H1 (cell line): Measurements from ENCODE around the gene ESCO1. TPM values are rescaled to one million over a fixed set of nuclear protein-coding genes. Genes with fewer than 3 reads are reported as not detected.

ENCODE experiments used
- CTCF ChIA-PET: fragments of 300-600 bp; sonication (Branson Sonifier 250); formaldehyde crosslinking; loops from one replicate; lab custom pipeline; 2021; ENCODE audit not compliant: partially characterized antibody; lab: Charles Lee
- POLR2A ChIA-PET: fragments of 300-600 bp; sonication (Branson Sonifier 250); formaldehyde crosslinking; loops from one replicate; lab custom pipeline; 2021; ENCODE audit warnings: inconsistent platforms; ENCODE audit not compliant: partially characterized antibody; lab: Charles Lee
- DNase-seq, 2 experiments: peaks; one replicate each; pipeline versions ENCODE4 v3.0.0 to v3.0.0-alpha.2; 2010 to 2022; ENCODE audit warnings: low spot score in 2 of 2, low read depth in 1 of 2, mixed read lengths in 1 of 2
- FAIRE-seq: peaks from 2 replicates; lab custom pipeline; 2011; peaks lifted over from hg19 to GRCh38; lab: Jason Lieb, UNC
- H2AFZ ChIP-seq: 2 replicates; pipeline ENCODE4 v1.8.1; 2012; ENCODE audit warnings: low read length, inconsistent platforms
- H2AK5ac ChIP-seq: 2 replicates; pipeline ENCODE4 v1.6.1; 2013; ENCODE audit warnings: low read depth, low read length
- H2BK120ac ChIP-seq: replicated peaks from 2 replicates; pipeline ENCODE3; 2013; ENCODE audit warnings: low read depth, low read length, inconsistent platforms
- H2BK12ac ChIP-seq: 2 replicates; pipeline ENCODE4 v1.6.1; 2013; ENCODE audit warnings: low read depth, low read length
- H2BK15ac ChIP-seq: 2 replicates; pipeline ENCODE4 v1.6.1; 2013; ENCODE audit warnings: low read length
- H2BK20ac ChIP-seq: 2 replicates; pipeline ENCODE4 v1.6.1; 2013; ENCODE audit warnings: low read length
- H2BK5ac ChIP-seq: 2 replicates; pipeline ENCODE4 v1.6.1; 2013; ENCODE audit warnings: low read depth, low read length
- H3K14ac ChIP-seq: 2 replicates; pipeline ENCODE4 v1.6.1; 2013; ENCODE audit warnings: inconsistent platforms; ENCODE audit not compliant: insufficient read length
- H3K18ac ChIP-seq: 2 replicates; pipeline ENCODE4 v1.6.1; 2013; ENCODE audit warnings: low read length; ENCODE audit errors: extremely low read depth
- H3K23ac ChIP-seq: 2 replicates; pipeline ENCODE4 v1.6.1; 2013; ENCODE audit warnings: inconsistent platforms; ENCODE audit not compliant: insufficient read length
- H3K23me2 ChIP-seq: 2 replicates; pipeline ENCODE4 v1.6.1; 2013; ENCODE audit warnings: low read depth, low read length
- H3K27ac ChIP-seq: 2 replicates; pipeline ENCODE4 v1.6.1; 2011; ENCODE audit warnings: low read depth, low read length, inconsistent platforms
- H3K27me3 ChIP-seq, 4 experiments: replicated peaks in 1 of 4; 1 replicate in 1 of 4; 2 replicates in 3 of 4; pipeline versions ENCODE4 v1.6.1 to v1.8.1; 2011 to 2013; ENCODE audit warnings: low read length in 3 of 4, mild to moderate bottlenecking in 3 of 4, inconsistent platforms in 2 of 4, mixed read lengths in 2 of 4, moderate library complexity in 1 of 4; ENCODE audit not compliant: control insufficient read depth in 3 of 4, insufficient read depth in 3 of 4; ENCODE audit errors: extremely low read depth in 1 of 4
- H3K36me3 ChIP-seq, 4 experiments: 2 replicates each; pipeline versions ENCODE4 v1.6.1 to v1.8.1; 2011 to 2013; ENCODE audit warnings: mild to moderate bottlenecking in 4 of 4, low read length in 3 of 4, moderate library complexity in 2 of 4, control low read depth in 1 of 4, inconsistent platforms in 1 of 4; ENCODE audit not compliant: insufficient read depth in 4 of 4, control insufficient read depth in 2 of 4
- H3K4ac ChIP-seq: replicated peaks from 2 replicates; pipeline ENCODE3; 2013; ENCODE audit warnings: low read length, low read depth, mixed read lengths, inconsistent platforms; ENCODE audit not compliant: insufficient read length
- H3K4me1 ChIP-seq, 4 experiments: replicated peaks in 1 of 4; 1 replicate in 1 of 4; 2 replicates in 3 of 4; pipeline versions ENCODE4 v1.6.1 to v1.8.1; 2011 to 2013; ENCODE audit warnings: low read length in 3 of 4, inconsistent platforms in 2 of 4, mixed read lengths in 1 of 4; ENCODE audit not compliant: insufficient read depth in 4 of 4, control insufficient read depth in 3 of 4
- H3K4me2 ChIP-seq, 2 experiments: 2 replicates each; pipeline versions ENCODE4 v1.6.1 to v1.8.1; 2011 to 2013; ENCODE audit warnings: low read depth in 2 of 2, low read length in 2 of 2, control low read depth in 1 of 2, inconsistent platforms in 1 of 2, mild to moderate bottlenecking in 1 of 2; ENCODE audit not compliant: insufficient read depth in 1 of 2
- H3K4me3 ChIP-seq, 4 experiments: fragments of 200-600, 300-600 bp in 1 of 4; sonication (generic), shearing (Covaris generic), sonication (Bioruptor Twin) in 1 of 4; 2 replicates each; pipeline versions ENCODE4 v1.5.1 to v1.8.1; 2011 to 2016; ENCODE audit warnings: low read length in 4 of 4, low read depth in 3 of 4, control low read depth in 2 of 4, inconsistent platforms in 2 of 4, mild to moderate bottlenecking in 2 of 4, mixed read lengths in 1 of 4, moderate library complexity in 1 of 4; ENCODE audit not compliant: insufficient read depth in 2 of 4; ENCODE audit errors: extremely low read depth in 1 of 4
- H3K56ac ChIP-seq: replicated peaks from 2 replicates; pipeline ENCODE3; 2013; ENCODE audit warnings: low read depth, mild to moderate bottlenecking, mixed read lengths, low read length, inconsistent platforms; ENCODE audit not compliant: insufficient read length
- H3K79me1 ChIP-seq: 2 replicates; pipeline ENCODE4 v1.6.1; 2013; ENCODE audit warnings: low read depth, low read length, control low read depth
- H3K79me2 ChIP-seq, 2 experiments: 2 replicates each; pipeline versions ENCODE4 v1.6.1 to v1.8.1; 2012 to 2013; ENCODE audit warnings: low read length in 2 of 2, mild to moderate bottlenecking in 2 of 2, inconsistent platforms in 1 of 2; ENCODE audit not compliant: insufficient read depth in 2 of 2, control insufficient read depth in 1 of 2
- H3K9ac ChIP-seq, 4 experiments: replicated peaks in 1 of 4; 1 replicate in 1 of 4; 2 replicates in 3 of 4; pipeline versions ENCODE4 v1.6.1 to v1.8.1; 2011 to 2013; ENCODE audit warnings: low read depth in 3 of 4, low read length in 3 of 4, control low read depth in 2 of 4, mild to moderate bottlenecking in 2 of 4, moderate library complexity in 2 of 4, inconsistent platforms in 1 of 4; ENCODE audit errors: extremely low read depth in 1 of 4
- H3K9me3 ChIP-seq, 2 experiments: 2 replicates each; pipeline versions ENCODE4 v1.6.1 to v1.8.1; 2012 to 2013; ENCODE audit warnings: mild to moderate bottlenecking in 2 of 2, moderate library complexity in 2 of 2, control low read depth in 1 of 2, inconsistent platforms in 1 of 2, low read depth in 1 of 2, low read length in 1 of 2, mixed read lengths in 1 of 2; ENCODE audit not compliant: insufficient read depth in 2 of 2
- H4K20me1 ChIP-seq, 2 experiments: replicated peaks in 1 of 2; 2 replicates each; pipeline versions ENCODE3 to v1.8.1; 2011 to 2013; ENCODE audit warnings: inconsistent platforms in 2 of 2, low read length in 2 of 2, mild to moderate bottlenecking in 1 of 2; ENCODE audit not compliant: insufficient read depth in 2 of 2, control insufficient read depth in 1 of 2
- H4K5ac ChIP-seq: 2 replicates; pipeline ENCODE4 v1.6.1; 2013; ENCODE audit warnings: low read length, low read depth, mixed read lengths, inconsistent platforms; ENCODE audit not compliant: insufficient read length
- H4K8ac ChIP-seq: 2 replicates; pipeline ENCODE4 v1.8.0; 2013; ENCODE audit warnings: mild to moderate bottlenecking, moderate library complexity, low read length, inconsistent platforms; ENCODE audit not compliant: insufficient read depth; ENCODE audit errors: extremely low read depth
- H4K91ac ChIP-seq: replicated peaks from 2 replicates; pipeline ENCODE3; 2013; ENCODE audit warnings: low read length, mixed read lengths, inconsistent platforms; ENCODE audit not compliant: insufficient read length
- BACH1 ChIP-seq: IDR thresholded peaks from 2 replicates; pipeline ENCODE4 v1.6.1; 2012; ENCODE audit warnings: low read length, improper control_type of control experiment
- BCL11A ChIP-seq, 2 experiments: IDR thresholded peaks; one replicate each; pipeline ENCODE4 v1.6.1; 2011; ENCODE audit warnings: low read depth in 2 of 2, low read length in 2 of 2, mild to moderate bottlenecking in 2 of 2
- EP300 ChIP-seq, 2 experiments: IDR thresholded peaks; 1 replicate in 1 of 2; 2 replicates in 1 of 2; pipeline ENCODE4 v1.6.1; 2011 to 2012; ENCODE audit warnings: low read depth in 2 of 2, low read length in 2 of 2, mild to moderate bottlenecking in 2 of 2, borderline replicate concordance in 1 of 2, inconsistent platforms in 1 of 2, moderate library complexity in 1 of 2
- KDM4A ChIP-seq: IDR thresholded peaks from one replicate; pipeline ENCODE4 v1.7.1; 2012; ENCODE audit warnings: low read depth, mild to moderate bottlenecking, moderate library complexity, low read length, inconsistent platforms; ENCODE audit not compliant: severe bottlenecking
- NANOG ChIP-seq: IDR thresholded peaks from 2 replicates; pipeline ENCODE4 v1.6.1; 2011; ENCODE audit warnings: low read length, low read depth, mild to moderate bottlenecking, inconsistent platforms; ENCODE audit not compliant: insufficient read depth, poor library complexity, severe bottlenecking
- POLR2AphosphoS5 ChIP-seq: IDR thresholded peaks from 2 replicates; pipeline ENCODE4 v1.6.1; 2011; ENCODE audit warnings: low read depth, low read length
- RNF2 ChIP-seq: fragments of 200-900, 300-1000 bp; sonication (generic); IDR thresholded peaks from 2 replicates; pipeline ENCODE4 v1.7.1; 2016; ENCODE audit warnings: borderline replicate concordance, low read depth, mild to moderate bottlenecking, antibody characterized with exemption, low read length; ENCODE audit not compliant: poor library complexity, severe bottlenecking; ENCODE audit errors: missing control alignments
- SAP30 ChIP-seq: fragments of 300-600 bp; sonication (generic); IDR thresholded peaks from 2 replicates; pipeline ENCODE4 v1.7.1; 2012; ENCODE audit warnings: low read length, moderate library complexity, mild to moderate bottlenecking, inconsistent platforms; ENCODE audit not compliant: insufficient read depth, insufficient replicate concordance
- SIX5 ChIP-seq: IDR thresholded peaks from 2 replicates; pipeline ENCODE4 v1.6.1; 2011; ENCODE audit warnings: mild to moderate bottlenecking, low read depth, low read length
- WGBS, 2 experiments: shearing (Covaris generic) in 1 of 2; methylation state at CpG; one replicate each; pipeline versions ENCODE4 v1.1.6 to v1.1.7; 2013 to 2015; ENCODE audit warnings: low lambda C conversion rate in 2 of 2, mixed read lengths in 2 of 2, inconsistent platforms in 1 of 2, low coverage in 1 of 2, missing lambda C conversion rate in 1 of 2; ENCODE audit not compliant: insufficient replicate concordance in 2 of 2, insufficient coverage in 1 of 2, insufficient read length in 1 of 2; ENCODE audit errors: extremely low coverage in 1 of 2, missing lambda C conversion rate in 1 of 2; 5-methylcytosine and 5-hydroxymethylcytosine counted together
- polyA plus RNA-seq, 7 experiments: library from polyadenylated mRNA; depleted of rRNA in 3 of 7; stranded (reverse) in 5 of 7; unstranded in 2 of 7; fragments of >200 nt in 5 of 7; fragments of 200-250 nt in 2 of 7; gene quantifications; 1 replicate in 5 of 7; 2 replicates in 1 of 7; 4 replicates in 1 of 7; pipeline versions ENCODE4 v1.2.1 to v1.2.3, GENCODE V29; 2011 to 2013; ENCODE audit warnings: missing spikeins in 2 of 7, mixed read lengths in 2 of 7
- total RNA-seq: library from RNA; stranded (reverse); fragmentation: NEBNext Ultra II Directional; extraction: Animal tissue kit (Norgen Biotek cat#: 25700); gene quantifications from 2 replicates; pipeline ENCODE4 v1.2.1, GENCODE V29; 2021

ESCO1 gene
- total and polyA plus RNA-seq, 2 of the 8 experiments (the other 6 are each of a cell fraction or from before 2014, with no cell fraction given): 5.8 to 48.3 TPM

GRCh38 chr18:21538230-21538629, 62.3 kb downstream of the ESCO1 start:
- Histone ChIP-seq H3K56ac (no peak overlapping the region), H4K20me1 (no peaks in the 10 kb centered on the region), H4K8ac (no peak overlapping the region), H3K9ac (no peak overlapping the region), H3K4me3 (no peak overlapping the region), H3K79me1 (no peaks in the 10 kb centered on the region), H3K14ac (no peak overlapping the region), H2BK12ac (no peak overlapping the region), H3K23ac (no peak overlapping the region), H3K23me2 (no peaks in the 10 kb centered on the region), H3K4ac (no peak overlapping the region), H2BK15ac (no peak overlapping the region), H3K27ac (no peak overlapping the region), H3K18ac (no peak overlapping the region), H3K4me1 (no peaks in the 10 kb centered on the region), H2AK5ac (no peak overlapping the region), H2BK5ac (no peak overlapping the region), H2AFZ (no peak overlapping the region), H4K91ac (no peak overlapping the region), H4K5ac (no peak overlapping the region), H3K4me2 (no peak overlapping the region), H3K36me3 (peaks cover 0 to 27% (median 8%) of the 10 kb centered on the region in 4 experiments; a peak in 4 of 8 replicates), H3K27me3 (no peaks in the 10 kb centered on the region), H2BK120ac (no peak overlapping the region), H3K9me3 (no peaks in the 10 kb centered on the region), H3K79me2 (no peaks in the 10 kb centered on the region), H2BK20ac (no peak overlapping the region)
- POLR2A ChIA-PET: no interaction called here
- CTCF ChIA-PET: interaction anchor here (0.7 kb wide), 1 partner anchor 74 kb away, joined by 8 read pairs; the partner anchor contains the start of gene SNRPD1
- DNase-seq (no peak), FAIRE-seq (no peak)
- TF ChIP-seq KDM4A: no peak
- no peak for TF ChIP-seq NANOG
- TF ChIP-seq RNF2: no peak
- no peak for TF ChIP-seq POLR2AphosphoS5
- TF ChIP-seq BCL11A (IDR thresholded peaks at IDR 0.05; ENCODE audit: low read depth in 2 of 2, low read length in 2 of 2): no peak
- TF ChIP-seq EP300 (IDR thresholded peaks at IDR 0.05; ENCODE audit: borderline replicate concordance in 1 of 2, low read depth in 2 of 2, low read length in 2 of 2): no peak
- no peak for TF ChIP-seq SIX5
- no peak for TF ChIP-seq SAP30
- no peak for TF ChIP-seq BACH1
- WGBS, 2 experiments: 85% methylated on average over 2 of the region's 3 CpGs; no CpG with 5 or more reads in 1 of the 2 experiments
